ENCODE data around the gene TFF3.

Gene TFF3

DNA sequence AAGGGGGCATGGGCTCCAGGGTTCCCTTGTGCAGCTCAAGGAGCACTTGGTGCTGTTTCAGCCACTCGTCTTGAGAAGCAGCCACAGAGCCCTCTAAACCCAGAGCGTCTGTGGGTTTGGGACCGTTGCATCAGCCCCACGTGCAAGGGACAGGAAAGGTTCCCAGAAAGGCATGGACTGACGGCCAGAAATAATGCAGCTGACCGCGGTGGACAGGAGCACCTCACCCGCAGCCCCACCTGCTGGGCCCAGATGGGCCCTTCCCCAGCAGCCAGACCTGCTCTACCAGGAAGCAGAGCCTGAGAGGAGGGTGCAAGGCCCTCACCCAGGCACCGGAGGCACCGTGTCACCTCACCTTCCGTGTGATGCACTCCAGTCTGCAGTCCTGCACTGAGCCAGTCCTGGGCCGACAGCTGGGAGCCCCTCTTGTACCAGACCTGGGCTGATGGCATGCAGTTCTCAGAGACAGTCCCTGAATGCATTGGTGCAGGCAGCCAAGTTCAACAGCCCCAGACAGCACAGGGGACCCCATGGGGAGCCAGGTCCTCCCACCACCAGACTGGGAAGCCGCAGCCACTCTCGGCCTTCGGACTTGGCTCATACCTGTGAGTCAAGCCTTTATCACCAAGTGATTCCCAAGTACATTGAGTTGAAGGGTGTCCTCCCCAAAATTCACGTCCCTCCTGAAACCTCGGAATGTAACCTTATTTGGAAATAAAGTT is 4.8 kb upstream of the TFF3 start:
- no peak for DNase-seq

DNA sequence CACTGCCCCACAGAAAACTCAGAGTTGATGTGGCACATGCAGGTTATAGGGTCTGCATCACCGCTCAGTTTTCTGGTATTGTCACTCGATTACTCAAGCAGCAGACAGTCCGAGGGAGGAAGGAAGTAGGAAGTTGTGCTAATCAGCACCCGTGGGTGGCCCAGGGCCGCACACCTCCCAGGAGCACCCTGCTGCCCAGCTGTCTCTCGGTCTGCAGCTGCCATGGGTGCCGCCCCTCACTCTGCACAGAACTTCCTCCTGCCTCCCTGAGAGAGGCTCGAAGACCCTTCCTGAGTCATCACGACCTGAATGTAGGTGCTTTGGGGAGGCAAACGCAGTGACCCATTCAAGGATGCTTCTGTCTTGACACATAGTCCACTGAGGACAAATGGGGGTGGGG is 4.2 kb upstream of the TFF3 start:
- DNase-seq: no peak

DNA sequence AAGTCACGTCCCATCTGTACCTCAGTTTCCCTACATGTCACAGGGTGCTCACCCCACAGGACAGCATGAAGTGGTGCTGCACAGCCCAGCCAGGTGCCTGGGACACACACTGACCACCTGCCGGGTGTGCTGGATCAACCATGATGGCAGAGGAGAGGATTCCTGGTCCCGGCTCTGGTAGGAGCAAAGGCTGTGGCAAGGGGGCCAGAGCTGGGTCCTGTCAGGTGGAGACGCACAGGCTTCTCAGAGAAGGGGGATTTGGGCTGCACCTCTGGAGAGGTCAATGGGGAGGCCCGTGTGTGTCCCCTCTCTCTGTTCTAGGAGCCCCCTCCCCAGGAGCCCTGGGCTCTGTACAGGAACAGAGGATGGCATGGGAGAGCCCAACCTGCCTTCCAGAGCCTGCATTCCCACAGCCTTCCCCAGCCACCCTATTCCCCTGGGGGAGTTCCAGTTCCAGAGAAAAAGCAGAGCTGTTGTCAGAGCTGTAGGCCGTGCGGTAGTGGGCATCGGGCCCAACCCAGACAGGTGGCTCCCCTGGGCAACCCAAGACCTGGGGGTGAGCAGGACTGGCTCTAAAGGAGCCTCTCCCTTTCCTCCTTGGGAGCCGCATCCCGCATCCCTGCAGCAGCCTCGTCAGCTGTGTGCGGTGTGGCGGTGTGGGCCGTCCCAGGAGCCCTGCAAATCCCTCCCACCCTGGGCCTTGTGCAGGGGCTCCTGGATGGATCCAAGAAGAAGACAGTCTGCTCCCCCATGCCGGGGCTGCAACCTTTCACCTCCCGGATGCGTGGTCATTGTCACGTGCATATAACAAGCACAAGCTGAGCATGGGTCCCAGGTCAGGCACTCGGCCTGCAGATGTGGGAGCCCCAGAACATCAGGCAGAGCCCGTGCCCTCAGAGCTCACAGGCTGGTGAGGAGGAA is 2.9 kb upstream of the TFF3 start:
- no peak for DNase-seq

DNA sequence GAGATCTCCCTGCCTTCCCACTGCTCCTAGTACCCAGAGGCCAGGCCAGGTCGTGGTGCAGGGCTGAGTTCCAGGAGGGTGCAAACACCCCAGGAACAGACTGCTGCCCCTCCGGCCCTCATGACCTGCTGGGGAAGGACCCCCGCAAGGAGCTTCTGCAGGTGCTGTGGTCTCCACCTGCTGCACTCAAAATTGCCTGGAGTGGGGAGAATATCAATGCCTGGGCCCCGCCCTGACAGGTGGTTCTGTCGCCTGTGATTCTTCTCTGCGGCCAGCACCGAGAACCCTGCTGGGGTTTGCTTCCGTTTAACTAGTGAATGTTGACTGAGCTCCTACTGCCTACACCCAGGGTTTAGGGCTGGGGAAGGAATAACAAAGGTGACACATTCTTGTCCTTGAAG is 2.1 kb upstream of the TFF3 start:
- DNase-seq: no peak

DNA sequence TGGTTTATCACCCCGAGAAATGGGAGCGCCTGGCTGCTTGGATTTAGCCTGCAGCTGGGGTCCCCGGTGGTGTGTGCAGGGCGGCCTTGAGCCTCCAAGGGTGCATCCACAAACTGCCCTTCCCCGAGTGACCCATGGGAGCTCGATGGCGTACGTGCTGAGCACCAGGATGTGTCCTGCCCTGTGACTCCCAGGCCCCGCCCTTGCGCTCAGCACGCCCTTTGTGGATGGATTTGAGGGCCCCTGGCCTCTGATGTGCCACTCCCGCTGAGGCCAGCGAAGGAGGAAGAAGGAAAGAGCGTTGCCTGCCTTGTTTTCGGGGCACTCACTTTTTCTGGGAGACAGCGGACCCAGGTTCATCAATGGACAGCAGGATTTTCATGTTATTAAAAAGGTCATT is 1.7 kb upstream of the TFF3 start:
- DNase-seq: no peak

DNA sequence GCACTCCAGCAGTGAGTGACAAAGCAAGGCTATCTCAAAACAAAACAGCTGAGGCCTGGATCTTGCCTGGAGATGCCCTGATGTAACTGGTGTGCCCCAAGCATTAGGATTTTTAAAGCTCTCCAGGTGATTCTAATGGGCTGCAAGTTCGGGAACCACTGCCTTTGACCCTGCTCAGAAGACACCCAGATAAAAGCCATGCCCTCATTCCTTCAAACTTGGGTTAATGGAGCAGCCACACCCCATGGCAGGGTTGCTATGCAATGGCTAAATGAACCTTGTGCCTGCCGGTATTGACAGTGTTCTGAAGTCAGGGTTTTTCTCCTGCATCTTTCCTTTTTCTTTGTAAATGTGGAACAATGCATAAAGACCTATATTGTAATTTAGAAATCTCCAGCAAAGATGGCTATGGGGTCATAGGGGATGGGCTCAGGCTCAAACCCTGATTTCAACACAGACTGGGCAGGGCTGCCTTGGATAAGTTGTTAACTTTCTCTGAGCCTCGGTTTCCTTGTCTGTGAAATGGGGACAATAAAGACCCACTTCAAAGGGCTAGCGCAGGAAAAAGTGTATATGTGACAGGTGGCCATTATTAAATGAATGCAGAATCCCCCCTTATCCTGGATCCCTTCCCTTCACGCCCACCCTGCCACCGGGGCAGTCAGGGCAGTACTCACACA is 453 bp downstream of the TFF3 start:
- DNase-seq: no peak

DNA sequence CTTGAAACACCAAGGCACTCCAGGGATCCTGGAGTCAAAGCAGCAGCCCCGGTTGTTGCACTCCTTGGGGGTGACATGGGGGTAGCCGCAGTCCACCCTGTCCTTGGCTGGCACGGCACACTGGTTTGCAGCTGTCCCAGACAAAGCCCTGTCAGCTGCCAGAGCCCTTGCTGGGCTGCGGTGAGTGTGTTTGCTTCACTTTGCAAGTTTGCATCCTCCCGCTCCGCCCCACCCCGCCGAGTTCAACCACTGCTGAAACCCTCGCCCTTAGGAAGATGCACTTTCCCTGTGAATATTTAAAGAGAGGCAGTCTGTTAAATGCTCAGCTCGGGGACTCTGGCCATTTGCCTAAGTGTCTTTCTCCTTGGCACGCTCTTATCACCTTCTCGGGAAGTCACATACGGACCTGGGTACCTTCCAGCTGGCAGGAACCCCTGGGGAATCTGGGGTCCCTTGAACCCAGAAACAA is 1.7 kb downstream of the TFF3 start:
- DNase-seq: no peak

DNA sequence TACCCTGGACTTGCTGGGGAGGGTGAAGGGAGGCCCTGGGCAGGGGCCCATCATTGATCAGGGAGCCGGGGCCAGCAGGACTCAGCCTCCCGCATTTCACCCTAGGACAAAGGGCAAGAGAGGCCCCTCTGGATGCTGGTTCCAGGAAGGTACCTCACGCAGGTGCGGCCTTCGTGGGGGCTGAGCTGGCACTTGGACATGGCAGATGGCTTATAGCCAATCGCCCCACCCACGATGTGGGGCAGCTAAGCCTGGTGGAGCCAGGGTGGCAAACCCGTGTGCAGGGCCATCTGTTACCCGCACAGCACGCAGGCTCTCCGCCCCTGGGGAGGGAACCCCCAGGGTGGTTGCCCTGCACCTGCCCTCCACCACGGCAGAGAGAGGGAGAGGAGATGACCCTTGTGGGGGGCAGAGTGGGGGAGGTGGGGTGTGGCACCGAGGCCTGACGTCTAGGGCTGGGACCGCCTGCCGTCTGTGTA is 2.5 kb downstream of the TFF3 start:
- no peak for DNase-seq

DNA sequence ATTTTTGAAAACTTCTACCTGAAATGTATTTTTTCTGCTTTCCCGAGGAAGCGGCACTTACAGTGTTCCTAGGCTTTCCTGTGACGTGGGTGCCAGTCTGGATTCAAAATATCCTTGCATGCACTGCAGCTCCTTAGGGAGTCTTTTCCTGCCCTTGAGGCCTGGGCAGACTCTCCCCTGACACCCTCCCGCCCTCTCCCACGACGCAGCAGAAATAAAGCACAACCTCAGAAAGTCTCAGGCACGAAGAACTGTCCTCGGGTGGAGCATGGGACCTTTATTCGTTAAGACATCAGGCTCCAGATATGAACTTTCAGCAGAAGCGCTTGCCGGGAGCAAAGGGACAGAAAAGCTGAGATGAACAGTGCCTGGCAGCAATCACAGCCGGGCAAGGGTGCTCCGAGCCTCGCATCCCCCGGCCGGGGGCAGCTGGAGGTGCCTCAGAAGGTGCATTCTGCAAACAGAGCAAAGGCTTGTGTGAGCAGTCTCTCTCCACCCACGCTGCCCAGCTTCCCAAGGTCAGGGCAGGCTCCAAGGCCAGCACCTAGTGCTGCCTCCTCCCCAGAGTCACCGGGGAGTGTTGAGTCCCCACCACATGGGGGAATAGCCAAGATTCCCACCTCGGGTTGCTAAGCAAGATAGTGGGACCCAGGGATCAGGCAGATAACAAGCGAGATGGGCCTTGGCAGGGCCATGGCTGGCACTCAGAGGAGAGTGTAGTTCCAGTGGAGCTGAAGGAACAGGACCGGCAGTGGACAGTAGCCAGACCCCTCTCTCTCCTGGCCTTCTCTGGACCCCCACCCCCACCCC is 3.2 kb downstream of the TFF3 start:
- no peak for DNase-seq

DNA sequence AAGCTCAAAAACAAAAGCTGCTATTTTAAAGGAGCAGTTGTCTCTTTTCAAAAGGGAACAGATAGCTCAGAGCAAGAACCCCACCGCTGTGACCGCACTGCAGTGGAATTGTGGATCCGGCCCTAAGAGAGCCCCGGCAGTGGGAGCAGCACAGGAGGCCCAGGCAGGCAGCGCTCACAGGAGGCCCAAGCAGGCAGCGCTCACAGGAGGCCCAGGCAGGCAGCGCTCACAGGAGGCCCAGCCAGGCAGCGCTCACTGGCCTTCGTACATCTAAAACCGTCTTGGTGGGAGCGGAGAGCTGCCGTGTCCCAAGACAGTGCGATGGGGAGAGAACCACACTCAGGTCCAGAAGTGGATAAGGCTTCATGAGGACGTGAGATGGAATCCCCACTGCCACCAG is 4.0 kb downstream of the TFF3 start:
- no peak for DNase-seq

DNA sequence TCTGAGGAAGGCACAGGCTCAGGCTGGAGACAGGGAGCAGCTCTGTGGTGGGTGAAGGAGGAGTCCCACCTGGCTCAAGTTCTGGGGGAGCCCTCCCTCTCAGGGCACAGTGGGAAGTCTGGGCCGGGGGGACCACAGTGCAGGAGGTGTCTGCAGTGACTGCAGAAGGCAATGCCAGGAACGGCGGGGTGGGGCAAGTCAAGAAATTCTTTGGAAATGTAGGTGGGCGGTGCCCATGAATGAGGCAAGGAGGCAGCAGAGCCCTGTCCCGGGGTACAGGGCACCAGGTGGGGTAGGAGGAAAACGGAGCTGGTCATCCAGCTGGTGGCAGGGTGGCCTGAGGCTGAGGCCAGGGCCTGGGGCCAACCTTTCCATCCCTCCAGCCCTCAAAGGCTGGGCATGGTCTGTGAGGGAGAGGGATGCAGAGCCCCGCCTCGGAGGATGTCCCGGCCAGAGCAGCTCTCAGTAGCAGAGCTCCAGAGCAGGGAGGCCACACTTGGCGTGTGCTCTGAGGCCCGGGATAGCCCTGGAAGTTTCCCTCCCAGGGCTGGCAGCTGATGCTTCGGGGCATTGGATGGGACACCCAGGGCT is 4.7 kb downstream of the TFF3 start:
- no peak for DNase-seq

DNA sequence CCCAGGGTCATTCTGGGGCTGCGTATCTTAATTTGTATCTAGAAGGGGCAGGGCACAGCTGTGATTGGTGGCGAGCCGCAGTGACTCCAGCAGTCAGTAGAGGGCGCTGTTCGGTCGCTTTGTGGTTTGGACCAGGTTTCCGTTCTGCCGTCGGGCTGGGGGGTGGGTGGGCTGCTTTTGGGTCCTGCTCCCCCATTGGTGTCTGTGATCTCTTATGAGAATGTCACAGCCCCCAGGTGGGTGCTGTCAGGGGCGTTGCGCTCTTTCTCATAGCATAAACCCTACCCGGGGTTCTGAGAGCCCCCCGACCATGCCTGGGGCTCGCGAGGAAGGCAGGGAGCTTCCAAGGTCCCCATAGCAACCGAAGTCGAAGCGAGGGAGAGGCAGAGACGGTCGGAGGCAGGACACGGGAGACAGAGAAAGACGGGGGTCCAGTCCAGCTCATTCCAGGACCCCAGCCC is 5.4 kb downstream of the TFF3 start:
- DNase-seq: peak; percentile 70

DNA sequence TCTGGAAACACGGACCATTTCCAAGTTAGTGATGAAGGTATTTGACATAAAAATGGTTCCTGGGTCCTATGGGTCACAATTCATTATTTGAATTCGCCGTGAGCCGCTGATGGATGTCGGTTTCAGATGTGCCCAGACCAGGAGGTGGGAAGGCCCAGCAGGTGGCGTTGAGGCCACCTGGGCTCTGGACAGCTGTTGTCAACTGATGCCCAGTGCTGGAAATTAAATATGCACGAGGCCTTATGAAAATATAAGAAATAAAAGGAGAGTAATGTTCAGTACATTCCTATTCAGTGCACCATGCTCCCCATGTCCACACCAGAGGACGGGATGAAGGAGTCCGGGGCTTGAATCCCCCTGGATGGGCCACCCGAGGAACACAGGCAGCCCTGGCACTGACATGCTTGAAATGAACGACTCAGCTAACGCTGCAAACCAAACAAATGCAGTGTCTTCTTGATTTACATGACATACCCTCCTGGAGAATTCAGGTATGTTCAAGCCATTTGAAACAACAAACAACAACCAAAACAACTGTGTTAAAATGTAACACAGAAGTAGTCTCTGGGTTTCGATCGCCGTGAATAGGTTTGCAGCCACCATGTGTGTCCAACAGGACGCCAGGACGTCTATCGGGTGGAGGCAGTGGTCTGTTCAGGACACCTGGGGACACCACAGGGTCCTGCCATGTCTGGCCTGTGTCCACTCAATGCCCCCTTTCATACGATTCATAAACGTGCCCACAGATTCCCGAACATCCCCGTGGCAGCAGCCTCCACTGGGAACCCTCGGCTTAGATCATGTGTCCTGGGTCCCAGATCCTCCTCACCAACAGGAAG is 6.1 kb downstream of the TFF3 start:
- no peak for DNase-seq

DNA sequence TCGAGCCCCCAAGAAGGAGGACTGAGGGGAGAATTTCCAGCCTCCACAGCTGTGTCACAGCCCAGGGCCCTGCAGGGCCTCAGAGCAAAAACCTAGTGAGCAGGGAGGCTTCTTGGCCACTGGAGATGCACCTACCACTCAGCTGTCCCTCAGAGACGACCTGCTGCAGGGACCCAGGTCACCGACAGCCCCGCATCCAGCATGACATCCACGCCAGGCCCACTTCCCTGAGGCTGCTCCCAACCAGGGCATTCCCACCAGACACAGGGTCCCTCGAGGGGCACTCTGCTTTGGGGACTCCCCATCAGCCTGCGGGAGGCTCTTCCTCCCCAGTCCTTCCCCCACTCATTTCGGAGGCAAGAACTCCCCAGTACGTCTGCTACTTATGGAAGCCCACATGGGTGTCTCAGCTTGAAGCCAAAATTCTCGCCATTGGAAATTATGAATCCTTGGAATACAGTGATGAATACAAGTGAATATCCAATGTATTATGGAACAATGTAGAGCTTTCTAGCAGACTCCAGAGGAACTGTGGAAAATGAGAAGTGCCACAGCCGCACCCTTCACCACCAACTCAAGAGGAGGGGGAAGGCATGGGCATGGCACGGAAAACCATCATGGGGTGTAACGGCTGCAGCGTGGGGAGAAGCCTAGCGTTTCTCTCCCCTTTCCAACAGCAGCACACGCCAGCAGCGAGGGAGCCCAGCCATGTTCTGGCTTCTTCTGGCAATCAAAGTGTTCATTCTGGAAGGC is 6.9 kb downstream of the TFF3 start:
- DNase-seq: no peak

DNA sequence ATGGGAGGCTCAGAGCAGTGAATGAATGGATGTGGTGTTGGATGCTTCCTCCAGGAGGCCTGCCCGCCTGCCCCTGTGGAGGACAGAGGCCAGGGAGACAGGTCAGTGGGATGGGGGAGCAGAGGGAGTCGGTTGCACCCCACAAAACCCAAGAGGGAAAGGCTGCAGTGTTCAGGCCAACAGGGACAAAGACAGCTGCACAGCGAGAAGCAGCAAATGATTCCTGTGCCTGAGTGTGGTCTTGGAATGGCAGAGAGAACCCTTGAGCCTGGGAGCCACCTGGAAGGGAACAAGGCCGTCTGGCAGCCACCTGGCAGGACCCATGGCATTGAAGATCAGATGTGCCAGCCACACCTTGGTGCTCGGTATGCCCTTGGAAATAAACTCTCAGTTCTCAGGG is 8.1 kb downstream of the TFF3 start:
- no peak for DNase-seq

DNA sequence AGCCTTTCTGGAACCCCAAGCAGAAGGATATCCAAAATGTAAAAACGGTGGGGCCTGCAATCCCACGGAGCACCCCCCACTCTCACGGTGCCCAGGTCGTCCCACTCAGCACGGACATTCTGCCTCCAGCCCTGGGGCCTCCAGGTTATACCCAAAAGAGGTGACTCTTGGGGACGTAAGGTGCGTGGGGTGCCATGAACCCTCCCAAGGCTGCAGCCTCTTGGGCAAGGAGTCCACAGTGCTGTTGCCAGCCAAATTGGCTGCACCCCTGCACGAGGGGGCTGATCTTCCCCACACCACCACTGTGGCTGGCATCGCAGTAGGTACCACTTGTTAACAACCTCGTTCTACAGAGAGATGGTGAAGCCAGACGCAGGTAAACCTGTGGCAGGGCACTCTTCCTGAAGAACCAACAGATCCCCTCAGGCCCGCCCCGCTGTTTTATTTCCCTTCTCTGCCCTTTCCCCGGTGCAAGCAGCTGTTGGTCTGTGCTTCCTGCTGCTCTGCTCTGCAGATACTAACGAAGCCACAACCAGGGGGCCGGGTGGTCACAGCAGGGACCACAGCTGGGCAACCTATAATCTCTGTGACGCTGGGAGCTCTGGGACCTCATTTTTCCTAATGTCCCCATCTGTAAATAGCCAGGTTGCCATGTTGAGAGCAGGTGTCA is 8.7 kb downstream of the TFF3 start:
- DNase-seq: no peak

DNA sequence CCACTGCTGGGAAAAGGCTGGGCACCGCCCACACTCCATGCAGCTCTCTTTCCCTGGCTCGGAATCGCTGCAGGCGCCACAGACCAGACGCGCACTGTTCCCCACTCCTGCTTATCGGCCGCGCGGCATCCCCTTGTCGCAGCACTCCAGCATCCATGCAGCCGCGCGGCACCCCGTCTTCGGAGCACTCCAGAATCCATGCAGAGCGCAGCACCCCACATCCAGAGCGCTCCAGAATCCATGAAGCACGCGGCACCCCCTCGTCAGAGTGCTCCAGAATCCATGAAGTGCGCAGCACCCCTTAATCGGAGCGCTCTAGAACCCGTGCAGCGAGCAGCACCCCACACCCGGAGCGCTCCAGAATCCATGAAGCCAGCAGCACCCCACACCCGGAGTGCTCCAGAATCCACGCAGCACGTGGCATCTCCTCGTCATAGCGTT is 9.5 kb downstream of the TFF3 start:
- DNase-seq: no peak

DNA sequence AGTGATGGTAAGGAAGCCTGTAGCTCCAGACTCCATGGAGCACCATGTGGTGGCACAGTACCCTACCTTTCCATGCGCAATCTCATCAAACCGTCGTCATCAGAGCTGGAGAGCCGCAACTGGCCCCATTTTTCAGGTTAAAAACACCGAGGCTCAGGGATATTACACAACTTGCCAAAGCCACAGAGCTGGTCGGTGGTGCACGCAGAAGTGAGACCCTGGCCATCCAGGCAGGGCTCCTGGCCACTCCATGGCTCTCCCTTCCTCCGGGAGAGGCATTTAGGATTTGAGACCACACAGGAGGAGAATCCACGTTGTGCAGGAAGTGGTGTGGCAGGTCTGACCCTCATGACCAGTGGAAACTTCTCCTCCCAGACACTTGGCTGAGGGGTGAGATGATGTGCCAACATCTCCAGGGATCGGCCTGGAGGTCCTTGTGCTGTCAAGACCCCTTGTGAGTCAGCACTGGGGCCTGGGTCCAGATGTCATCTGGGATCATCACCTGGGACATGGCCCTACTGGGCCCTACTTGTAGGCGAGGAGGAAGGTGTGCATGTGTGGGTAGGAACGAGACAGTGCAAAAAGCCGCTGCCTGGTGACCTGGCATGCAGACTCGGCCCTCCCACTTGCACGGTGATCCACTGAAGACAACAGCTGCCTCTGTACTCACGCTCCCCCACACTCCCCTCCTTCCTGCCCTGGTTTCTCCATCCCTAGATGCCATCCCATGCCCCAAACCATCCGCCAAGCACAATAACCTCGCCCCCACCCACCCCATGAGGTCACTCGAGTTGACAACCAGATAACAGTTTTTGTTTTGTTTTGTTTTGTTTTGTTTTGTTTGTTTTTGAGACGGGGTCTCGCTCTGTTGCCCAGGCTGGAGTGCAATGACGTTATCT is 10.4 kb downstream of the TFF3 start:
- no peak for DNase-seq

DNA sequence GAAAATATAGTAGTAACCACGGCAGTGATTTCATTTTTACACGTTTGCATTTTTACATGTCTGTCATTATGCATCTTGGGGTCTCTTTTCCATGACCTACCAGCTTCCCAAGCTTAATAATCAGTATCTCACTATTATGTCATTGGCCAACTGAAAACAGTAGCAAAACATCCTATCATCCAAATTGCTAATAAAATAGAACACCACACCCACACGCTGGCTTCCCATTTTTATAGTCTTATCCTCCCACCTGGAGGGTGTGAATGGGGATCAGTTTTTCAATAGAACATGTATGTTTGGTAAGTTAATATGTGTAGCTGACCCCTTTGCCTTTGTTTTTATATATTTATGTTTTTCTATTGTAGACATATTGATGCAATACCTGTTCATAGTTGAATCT is 11.8 kb downstream of the TFF3 start:
- no peak for DNase-seq
